Neural cell (in vitro differentiated cells): Measurements from ENCODE around the gene IFNGR1. TPM values are rescaled to one million over a fixed set of nuclear protein-coding genes. Genes with fewer than 3 reads are reported as not detected.

Experiments used
- H2AFZ ChIP-seq: fragments of 200-600, 300-800 bp; sonication (generic), shearing (Covaris generic); 2 replicates; pipeline ENCODE4 v1.6.0; 2014; ENCODE audit warnings: low read depth, mild to moderate bottlenecking, antibody characterized with exemption, low read length, moderate library complexity
- H3F3A ChIP-seq: fragments of 200-600 bp; shearing (Covaris generic); 2 replicates; pipeline ENCODE4 v1.6.1; 2016; ENCODE audit warnings: mild to moderate bottlenecking, moderate library complexity, mixed read lengths, antibody characterized with exemption, low read length; ENCODE audit not compliant: insufficient read depth, poor library complexity, severe bottlenecking
- H3K27ac ChIP-seq: fragments of 200-600, 300-800 bp; sonication (generic), shearing (Covaris generic); 2 replicates; pipeline ENCODE4 v1.5.1; 2014; ENCODE audit warnings: mild to moderate bottlenecking, low read length, moderate library complexity
- H3K27me3 ChIP-seq: fragments of 300-800, 200-600 bp; sonication (generic), shearing (Covaris generic); 2 replicates; pipeline ENCODE4 v1.6.0; 2014; ENCODE audit warnings: mild to moderate bottlenecking, low read depth, low read length, moderate library complexity; ENCODE audit not compliant: insufficient read depth
- H3K36me3 ChIP-seq: fragments of 300-800, 200-600 bp; sonication (generic), shearing (Covaris generic); 2 replicates; pipeline ENCODE4 v1.5.1; 2014; ENCODE audit warnings: mild to moderate bottlenecking, antibody characterized with exemption, low read length, moderate library complexity; ENCODE audit not compliant: insufficient read depth
- H3K4me2 ChIP-seq: fragments of 300-800, 200-600 bp; sonication (generic), shearing (Covaris generic); 2 replicates; pipeline ENCODE4 v1.6.0; 2014; ENCODE audit warnings: mild to moderate bottlenecking, low read length
- H3K4me3 ChIP-seq: fragments of 300-800, 200-600 bp; sonication (generic), shearing (Covaris generic); 2 replicates; pipeline ENCODE4 v1.5.1; 2014; ENCODE audit warnings: mild to moderate bottlenecking, low read length, moderate library complexity
- H3K79me2 ChIP-seq: fragments of 200-600 bp; shearing (Covaris generic); replicated peaks from 2 replicates; pipeline ENCODE4 v1.6.0; 2014; ENCODE audit warnings: mild to moderate bottlenecking, low read length, moderate library complexity; ENCODE audit not compliant: insufficient read depth
- H3K9ac ChIP-seq: fragments of 300-800, 200-600 bp; sonication (generic), shearing (Covaris generic); 2 replicates; pipeline ENCODE4 v1.6.1; 2016; ENCODE audit warnings: mild to moderate bottlenecking, low read length, mixed read lengths
- H3K9me2 ChIP-seq: fragments of 200-600 bp; shearing (Covaris generic); 2 replicates; pipeline ENCODE4 v1.6.1; 2016; ENCODE audit warnings: mild to moderate bottlenecking, low read length, mixed read lengths; ENCODE audit not compliant: insufficient read depth
- H3K9me3 ChIP-seq: fragments of 200-600, 300-800 bp; sonication (generic), shearing (Covaris generic); 2 replicates; pipeline ENCODE4 v1.6.1; 2016; ENCODE audit warnings: mild to moderate bottlenecking, mixed run types, low read length, moderate library complexity, mixed read lengths
- H4K20me1 ChIP-seq: fragments of 200-600 bp; shearing (Covaris generic); 2 replicates; pipeline ENCODE4 v1.6.1; 2016; ENCODE audit warnings: mild to moderate bottlenecking, mixed run types; ENCODE audit not compliant: insufficient read depth
- EP300 ChIP-seq: fragments of 450-650 bp; conservative IDR thresholded peaks from 2 replicates; pipeline ENCODE4 v1.6.1; 2014; ENCODE audit warnings: antibody characterized with exemption, mild to moderate bottlenecking, moderate library complexity; ENCODE audit not compliant: poor library complexity, severe bottlenecking
- EZH2 ChIP-seq: fragments of 200-600, 300-800 bp; shearing (Covaris generic), sonication (generic); IDR thresholded peaks from 2 replicates; pipeline ENCODE4 v1.6.1; 2014; ENCODE audit warnings: antibody characterized with exemption, low read length, borderline replicate concordance, mild to moderate bottlenecking; ENCODE audit not compliant: insufficient read depth, poor library complexity, severe bottlenecking
- MXI1 ChIP-seq: fragments of 450-650 bp; conservative IDR thresholded peaks from 2 replicates; pipeline ENCODE4 v1.6.1; 2014; ENCODE audit warnings: antibody characterized with exemption, mild to moderate bottlenecking; ENCODE audit not compliant: poor library complexity, severe bottlenecking
- POLR2AphosphoS5 ChIP-seq: IDR thresholded peaks from 2 replicates; pipeline ENCODE4 v1.6.1; 2012
- RAD21 ChIP-seq: fragments of 450-650 bp; conservative IDR thresholded peaks from 2 replicates; pipeline ENCODE4 v1.6.1; 2014; ENCODE audit warnings: antibody characterized with exemption, mild to moderate bottlenecking, moderate library complexity
- REST ChIP-seq: IDR thresholded peaks from 2 replicates; pipeline ENCODE4 v1.6.1; 2012; ENCODE audit warnings: borderline replicate concordance
- SMC3 ChIP-seq: fragments of 450-650 bp; conservative IDR thresholded peaks from 2 replicates; pipeline ENCODE4 v1.6.1; 2014; ENCODE audit warnings: antibody characterized with exemption, mild to moderate bottlenecking, moderate library complexity; ENCODE audit not compliant: poor library complexity
- TAF1 ChIP-seq: IDR thresholded peaks from 2 replicates; pipeline ENCODE4 v1.6.1; 2012; ENCODE audit warnings: low read depth
- polyA plus RNA-seq: library from polyadenylated mRNA; depleted of rRNA; stranded (reverse); fragments of >200 nt; gene quantifications from 2 replicates; pipeline ENCODE4 v1.2.3, GENCODE V29; 2014
- TF ChIP-seq, protein P1 (sequence below): fragments of 450-650 bp; IDR thresholded peaks from 2 replicates; pipeline ENCODE4 v1.5.1; 2014; ENCODE audit warnings: antibody characterized with exemption, mild to moderate bottlenecking, moderate library complexity; ENCODE audit not compliant: poor library complexity, severe bottlenecking

IFNGR1 gene
- polyA plus RNA-seq, 1 donor from 2014 or later: 57.2 TPM

DNA sequence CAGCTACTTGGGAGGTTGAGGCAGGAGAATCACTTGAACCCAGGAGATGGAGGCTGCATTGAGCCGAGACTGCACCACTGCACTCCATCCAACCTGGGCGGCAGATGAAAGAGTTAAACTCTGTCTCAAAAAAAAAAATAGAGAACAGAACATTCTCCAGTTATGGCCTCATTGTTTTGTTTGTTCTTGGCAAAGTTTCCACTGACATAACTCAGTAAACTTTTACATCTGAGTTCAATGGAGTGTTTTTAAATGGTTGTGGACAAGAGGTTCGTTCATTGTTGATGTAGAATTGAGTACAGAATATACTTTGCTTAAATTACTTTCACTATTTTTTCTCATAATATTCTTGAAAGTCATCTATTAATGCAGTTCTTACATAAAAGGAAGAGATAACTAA is 42.2 kb upstream of the IFNGR1 start:
- Histone ChIP-seq H3K27me3 (no peaks in the 10 kb centered on the region), H4K20me1 (no peaks in the 10 kb centered on the region), H3K4me2 (no peak overlapping the region), H3K79me2 (no peaks in the 10 kb centered on the region), H3K9me3 (no peaks in the 10 kb centered on the region), H3K9me2 (no peaks in the 10 kb centered on the region), H3F3A (no peaks in the 10 kb centered on the region), H3K36me3 (no peaks in the 10 kb centered on the region), H2AFZ (no peak overlapping the region), H3K27ac (no peak overlapping the region), H3K9ac (no peak overlapping the region), H3K4me3 (no peak overlapping the region)
- no peak for TF ChIP-seq EP300

GRCh38 chr6:137260217-137260616 is 41.0 kb upstream of the IFNGR1 start:
- Histone ChIP-seq H3K27ac (no peak overlapping the region), H3K9me2 (no peaks in the 10 kb centered on the region), H4K20me1 (no peaks in the 10 kb centered on the region), H3K4me3 (no peak overlapping the region), H3K4me2 (no peak overlapping the region), H3K79me2 (no peaks in the 10 kb centered on the region), H3K9me3 (no peaks in the 10 kb centered on the region), H2AFZ (no peak overlapping the region), H3K27me3 (no peaks in the 10 kb centered on the region), H3F3A (no peaks in the 10 kb centered on the region), H3K36me3 (no peaks in the 10 kb centered on the region), H3K9ac (no peak overlapping the region)
- TF ChIP-seq SMC3 (no peak), EP300 (no peak), RAD21 (no peak), REST (no peak)
- TF ChIP-seq, protein P1, sequence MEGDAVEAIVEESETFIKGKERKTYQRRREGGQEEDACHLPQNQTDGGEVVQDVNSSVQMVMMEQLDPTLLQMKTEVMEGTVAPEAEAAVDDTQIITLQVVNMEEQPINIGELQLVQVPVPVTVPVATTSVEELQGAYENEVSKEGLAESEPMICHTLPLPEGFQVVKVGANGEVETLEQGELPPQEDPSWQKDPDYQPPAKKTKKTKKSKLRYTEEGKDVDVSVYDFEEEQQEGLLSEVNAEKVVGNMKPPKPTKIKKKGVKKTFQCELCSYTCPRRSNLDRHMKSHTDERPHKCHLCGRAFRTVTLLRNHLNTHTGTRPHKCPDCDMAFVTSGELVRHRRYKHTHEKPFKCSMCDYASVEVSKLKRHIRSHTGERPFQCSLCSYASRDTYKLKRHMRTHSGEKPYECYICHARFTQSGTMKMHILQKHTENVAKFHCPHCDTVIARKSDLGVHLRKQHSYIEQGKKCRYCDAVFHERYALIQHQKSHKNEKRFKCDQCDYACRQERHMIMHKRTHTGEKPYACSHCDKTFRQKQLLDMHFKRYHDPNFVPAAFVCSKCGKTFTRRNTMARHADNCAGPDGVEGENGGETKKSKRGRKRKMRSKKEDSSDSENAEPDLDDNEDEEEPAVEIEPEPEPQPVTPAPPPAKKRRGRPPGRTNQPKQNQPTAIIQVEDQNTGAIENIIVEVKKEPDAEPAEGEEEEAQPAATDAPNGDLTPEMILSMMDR: no peak

GRCh38 chr6:137259349-137259748 is 40.2 kb upstream of the IFNGR1 start:
- Histone ChIP-seq H3K9me2 (no peaks in the 10 kb centered on the region), H3F3A (no peaks in the 10 kb centered on the region), H3K4me3 (no peak overlapping the region), H3K36me3 (no peaks in the 10 kb centered on the region), H4K20me1 (no peaks in the 10 kb centered on the region), H3K27ac (no peak overlapping the region), H3K79me2 (no peaks in the 10 kb centered on the region), H3K9me3 (no peaks in the 10 kb centered on the region), H3K9ac (no peak overlapping the region), H3K4me2 (no peak overlapping the region), H2AFZ (no peak overlapping the region), H3K27me3 (no peaks in the 10 kb centered on the region)
- TF ChIP-seq REST (no peak), EZH2 (no peak), TAF1 (no peak), POLR2AphosphoS5 (no peak), MXI1 (no peak), RAD21 (no peak), EP300 (no peak), SMC3 (no peak)
- TF ChIP-seq, protein P1: no peak
